ENCODE results near the gene DLG2.
"Not testable (repeated sequence)": the region's sequence is repeated elsewhere in the genome, so short reads cannot be mapped to it uniquely, and the experiment has no call there.

The DLG2 gene

GRCh38 chr11:85379066-85379465 is 248.1 kb downstream of the DLG2 start:
- TF ChIP-seq CTCF (IDR thresholded peaks at IDR 0.05; ENCODE audit: borderline replicate concordance, insufficient read depth, low read depth, low read length) = no peak
- no peak overlapping the region for H3K4me3 ChIP-seq (ENCODE audit: low read depth, low read length)

GRCh38 chr11:85377901-85378300 is 249.2 kb downstream of the DLG2 start:
- TF ChIP-seq CTCF (IDR thresholded peaks at IDR 0.05; ENCODE audit: borderline replicate concordance, insufficient read depth, low read depth, low read length) = no peak
- H3K4me3 ChIP-seq (ENCODE audit: low read depth, low read length) = no peak overlapping the region

GRCh38 chr11:85359859-85360258 is 267.3 kb downstream of the DLG2 start:
- no peak for TF ChIP-seq CTCF (IDR thresholded peaks at IDR 0.05; ENCODE audit: borderline replicate concordance, insufficient read depth, low read depth, low read length)
- no peak overlapping the region for H3K4me3 ChIP-seq (ENCODE audit: low read depth, low read length)

- TF ChIP-seq CTCF (IDR thresholded peaks at IDR 0.05; ENCODE audit: borderline replicate concordance, insufficient read depth, low read depth, low read length) = no peak
- H3K4me3 ChIP-seq (ENCODE audit: low read depth, low read length) = no peak overlapping the region
Observed at GRCh38 chr11:85355921-85356320, 271.2 kb downstream of the DLG2 start.

GRCh38 chr11:85349539-85349938 is 277.6 kb downstream of the DLG2 start:
- H3K4me3 ChIP-seq (ENCODE audit: low read depth, low read length) = not testable (repeated sequence)

GRCh38 chr11:85348945-85349344 is 278.2 kb downstream of the DLG2 start:
- H3K4me3 ChIP-seq (ENCODE audit: low read depth, low read length) = no peak overlapping the region
- no peak for TF ChIP-seq CTCF (IDR thresholded peaks at IDR 0.05; ENCODE audit: borderline replicate concordance, insufficient read depth, low read depth, low read length)

- TF ChIP-seq CTCF (IDR thresholded peaks at IDR 0.05; ENCODE audit: borderline replicate concordance, insufficient read depth, low read depth, low read length) = no peak
- H3K4me3 ChIP-seq (ENCODE audit: low read depth, low read length) = no peak overlapping the region
Observed at GRCh38 chr11:85347291-85347690, 279.9 kb downstream of the DLG2 start.

- H3K4me3 ChIP-seq (ENCODE audit: low read depth, low read length) = no peak overlapping the region
- no peak for TF ChIP-seq CTCF (IDR thresholded peaks at IDR 0.05; ENCODE audit: borderline replicate concordance, insufficient read depth, low read depth, low read length)
Observed at GRCh38 chr11:85346484-85346883, 280.7 kb downstream of the DLG2 start.

GRCh38 chr11:85340846-85341245 is 286.3 kb downstream of the DLG2 start:
- not testable (repeated sequence) for H3K4me3 ChIP-seq (ENCODE audit: low read depth, low read length)

All from GM12875 (cell line).